CD4-positive, alpha-beta memory T cell (primary cell): ENCODE results near the gene USP47. TPM values are rescaled to one million over a fixed set of nuclear protein-coding genes. Genes with fewer than 3 reads are reported as not detected.
A peak's percentile ranks its signal among the peaks of the same experiment; 100 is the strongest.

ENCODE experiments used
- CTCF ChIA-PET: fragments of 350-600 bp; sonication (Branson Sonifier 250); formaldehyde crosslinking; loops from one replicate; lab custom pipeline; 2021; ENCODE audit warnings: inconsistent platforms; ENCODE audit not compliant: partially characterized antibody; lab: Charles Lee
- POLR2A ChIA-PET: fragments of 350-600 bp; sonication (Branson Sonifier 250); formaldehyde crosslinking; loops from one replicate; lab custom pipeline; 2021; ENCODE audit not compliant: partially characterized antibody; lab: Charles Lee
- DNase-seq, 5 donors: peaks; one replicate each; pipeline versions ENCODE4 v3.0.0 to v3.0.0-alpha.2; 2020 to 2022; ENCODE audit warnings: mixed read lengths in 1 of 5
- H3K27ac ChIP-seq: one replicate; pipeline ENCODE4 v1.7.0; 2013; ENCODE audit warnings: low read depth, low read length
- H3K27me3 ChIP-seq: 2 replicates; pipeline ENCODE4 v1.7.0; 2013; ENCODE audit warnings: mild to moderate bottlenecking, low read length, moderate library complexity; ENCODE audit not compliant: insufficient read depth
- H3K36me3 ChIP-seq: 2 replicates; pipeline ENCODE4 v1.7.0; 2013; ENCODE audit warnings: mild to moderate bottlenecking, low read length, moderate library complexity; ENCODE audit not compliant: insufficient read depth
- H3K4me1 ChIP-seq: 2 replicates; pipeline ENCODE4 v1.7.0; 2013; ENCODE audit warnings: mild to moderate bottlenecking, low read length, moderate library complexity; ENCODE audit not compliant: insufficient read depth
- H3K4me3 ChIP-seq, 2 donors: one replicate each; pipeline ENCODE4 v1.7.0; 2013; ENCODE audit warnings: low read length in 2 of 2, mild to moderate bottlenecking in 1 of 2
- H3K9me3 ChIP-seq, 2 donors: one replicate each; pipeline ENCODE4 v1.7.0; 2013; ENCODE audit warnings: low read length in 2 of 2, control low read depth in 1 of 2; ENCODE audit not compliant: control insufficient read depth in 1 of 2
- H3K27ac Mint-ChIP-seq, 7 donors: one replicate each; pipeline ENCODE4 v1.8.0; 2020 to 2021; ENCODE audit warnings: mixed read lengths in 7 of 7, mild to moderate bottlenecking in 6 of 7, inconsistent platforms in 3 of 7, moderate library complexity in 3 of 7
- H3K27me3 Mint-ChIP-seq, 2 donors: one replicate each; pipeline ENCODE4 v1.8.0; 2020 to 2021; ENCODE audit warnings: mixed read lengths in 2 of 2
- H3K36me3 Mint-ChIP-seq, 2 donors: one replicate each; pipeline ENCODE4 v1.8.0; 2020 to 2021; ENCODE audit warnings: mixed read lengths in 2 of 2, inconsistent platforms in 1 of 2, mild to moderate bottlenecking in 1 of 2
- H3K4me1 Mint-ChIP-seq, 4 donors: one replicate each; pipeline ENCODE4 v1.8.0; 2020 to 2021; ENCODE audit warnings: mixed read lengths in 4 of 4, mild to moderate bottlenecking in 1 of 4
- H3K4me3 Mint-ChIP-seq, 8 donors: one replicate each; pipeline ENCODE4 v1.8.0; 2020 to 2021; ENCODE audit warnings: mixed read lengths in 8 of 8, mild to moderate bottlenecking in 7 of 8, moderate library complexity in 6 of 8, inconsistent platforms in 3 of 8
- H3K9me3 Mint-ChIP-seq, 8 donors: one replicate each; pipeline ENCODE4 v1.8.0; 2020 to 2021; ENCODE audit warnings: mixed read lengths in 8 of 8, mild to moderate bottlenecking in 5 of 8, inconsistent platforms in 3 of 8, moderate library complexity in 1 of 8
- intact Hi-C: fragments of 100-400 bp; cut with micrococcal nuclease; formaldehyde crosslinking; loops from one replicate; pipeline ENCODE4 v1.15.1; 2023
- polyA plus RNA-seq, 2 donors: library from polyadenylated mRNA; unstranded; fragments of 300-500 nt; fragmentation: Illumina TruSeq; gene quantifications; one replicate each; pipeline ENCODE4 v1.2.3, GENCODE V29; 2021
- total RNA-seq, 2 experiments: library from RNA; stranded (reverse); gene quantifications; one replicate each; pipeline ENCODE4 v1.2.3, GENCODE V29; 2021

USP47 gene
- total and polyA plus RNA-seq, 4 experiments from 2014 or later: 43.7 to 65.9 (median 56.9) TPM

DNA sequence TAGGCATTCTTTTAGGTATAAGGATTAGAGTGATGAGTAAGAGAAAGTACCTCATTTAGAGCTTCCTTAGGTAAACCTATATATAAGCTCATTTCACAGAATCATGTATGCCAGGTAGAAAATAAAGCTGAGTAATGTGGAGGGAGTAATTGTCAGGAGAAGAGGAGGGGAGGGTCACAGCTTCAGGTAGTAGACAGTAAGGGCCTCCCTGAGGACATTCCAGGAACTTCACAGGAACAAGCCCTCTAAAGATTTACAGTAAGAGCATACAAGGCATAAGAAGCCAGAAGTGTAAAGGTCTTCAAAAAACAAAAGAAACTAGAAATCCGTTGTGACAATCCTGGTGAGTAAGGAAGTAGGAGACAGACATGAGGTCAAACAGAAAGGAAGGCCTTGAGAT lies 57.6 kb downstream of the USP47 start:
- no peak for DNase-seq
- ChIA-PET POLR2A (no interaction called here), CTCF (interaction anchor here (0.7 to 1.5 kb wide), 3 partner anchors 37 to 101 kb away, joined by 4 to 6 read pairs (median 4); no protein-coding TSS in a partner anchor)
- H3K4me1 Mint-ChIP-seq: peaks cover 0 to 11% (median 4%) of the 10 kb centered on the region in 4 donors
- peak overlapping the region in 3 of 7 donors; percentile 14 to 62 (median 25) for H3K27ac Mint-ChIP-seq
- Histone ChIP-seq H3K4me1 (no peaks in the 10 kb centered on the region), H3K27ac (no peak overlapping the region), H3K36me3 (peaks cover 19% of the 10 kb centered on the region), H3K27me3 (no peaks in the 10 kb centered on the region), H3K4me3 (no peak overlapping the region), H3K9me3 (no peaks in the 10 kb centered on the region)
- intact Hi-C loops: loop anchor here (5.0 kb wide), 1 partner anchor 37 kb away; no protein-coding TSS in a partner anchor
- no peak overlapping the region for H3K4me3 Mint-ChIP-seq
- no peaks in the 10 kb centered on the region for H3K27me3 Mint-ChIP-seq
- peaks cover 30 to 62% of the 10 kb centered on the region in 2 donors for H3K36me3 Mint-ChIP-seq
- H3K9me3 Mint-ChIP-seq: peaks cover 0 to 2% (median 0%) of the 10 kb centered on the region in 8 donors

DNA sequence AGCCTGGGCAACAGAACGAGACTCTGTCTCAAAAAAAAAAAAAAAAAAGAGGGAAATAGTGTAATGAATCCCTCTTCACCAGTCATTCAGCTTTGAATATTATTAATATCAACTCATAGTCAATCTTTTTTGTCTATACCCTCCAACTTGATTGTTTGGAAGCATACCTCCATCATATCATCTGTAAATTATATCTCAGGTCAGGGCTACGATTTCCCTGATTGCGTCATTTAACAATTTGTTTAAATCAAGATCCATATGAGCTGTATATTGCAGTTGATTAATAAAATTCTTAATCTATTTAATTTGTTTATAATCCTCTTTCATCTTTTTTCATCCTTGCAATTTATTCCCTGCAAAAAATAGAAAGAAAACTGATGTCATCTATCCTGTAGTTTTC lies 60.2 kb downstream of the USP47 start:
- peak overlapping the region in 1 of 7 donors; percentile 19 for H3K27ac Mint-ChIP-seq
- H3K4me1 ChIP-seq: no peaks in the 10 kb centered on the region
- intact Hi-C loops: no loop called here
- peaks cover 0 to 2% (median 0%) of the 10 kb centered on the region in 8 donors for H3K9me3 Mint-ChIP-seq
- peaks cover 26% of the 10 kb centered on the region for H3K36me3 ChIP-seq
- no peak for DNase-seq
- H3K9me3 ChIP-seq: no peaks in the 10 kb centered on the region
- peaks cover 33 to 60% of the 10 kb centered on the region in 2 donors for H3K36me3 Mint-ChIP-seq
- H3K27me3 ChIP-seq: no peaks in the 10 kb centered on the region
- no peak overlapping the region for H3K4me3 ChIP-seq
- H3K27ac ChIP-seq: no peak overlapping the region
- peaks cover 0 to 7% (median 3%) of the 10 kb centered on the region in 4 donors for H3K4me1 Mint-ChIP-seq
- CTCF ChIA-PET: interaction anchor here (1.0 to 1.9 kb wide), 2 partner anchors 29 to 102 kb away, joined by 3 to 8 read pairs; no protein-coding TSS in a partner anchor
- POLR2A ChIA-PET: no interaction called here
- no peak overlapping the region for H3K4me3 Mint-ChIP-seq
- H3K27me3 Mint-ChIP-seq: no peaks in the 10 kb centered on the region

DNA sequence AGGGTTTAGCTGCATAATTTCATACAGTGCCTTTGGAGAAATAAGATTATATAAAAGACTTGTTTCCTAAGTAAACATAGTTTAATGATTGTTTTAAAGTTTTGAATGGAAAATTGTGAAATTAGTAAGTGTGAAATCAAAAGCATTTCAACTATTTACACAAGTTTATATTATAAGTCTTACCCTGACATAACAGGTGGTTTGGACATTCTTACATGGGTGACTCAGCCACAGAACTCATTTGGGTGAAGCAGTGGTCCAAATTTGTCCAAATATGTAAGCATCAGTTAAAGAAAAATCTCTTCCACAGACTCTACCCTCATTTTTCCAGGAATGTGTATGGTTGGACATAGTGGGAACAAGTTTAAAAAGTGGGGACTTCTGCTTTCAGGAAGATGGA lies 68.0 kb downstream of the USP47 start:
- Histone ChIP-seq H3K4me1 (no peaks in the 10 kb centered on the region), H3K9me3 (no peaks in the 10 kb centered on the region), H3K27me3 (no peaks in the 10 kb centered on the region), H3K36me3 (peaks cover 28% of the 10 kb centered on the region), H3K4me3 (no peak overlapping the region), H3K27ac (no peak overlapping the region)
- Mint-ChIP-seq H3K4me1 (peaks cover 0 to 2% (median 0%) of the 10 kb centered on the region in 4 donors), H3K36me3 (peaks cover 25 to 50% of the 10 kb centered on the region in 2 donors), H3K27me3 (no peaks in the 10 kb centered on the region), H3K27ac (peak overlapping the region in 1 of 7 donors; percentile 32), H3K4me3 (no peak overlapping the region), H3K9me3 (no peaks in the 10 kb centered on the region)
- ChIA-PET POLR2A (no interaction called here), CTCF (no interaction called here)
- DNase-seq: no peak
- intact Hi-C loops: no loop called here

DNA sequence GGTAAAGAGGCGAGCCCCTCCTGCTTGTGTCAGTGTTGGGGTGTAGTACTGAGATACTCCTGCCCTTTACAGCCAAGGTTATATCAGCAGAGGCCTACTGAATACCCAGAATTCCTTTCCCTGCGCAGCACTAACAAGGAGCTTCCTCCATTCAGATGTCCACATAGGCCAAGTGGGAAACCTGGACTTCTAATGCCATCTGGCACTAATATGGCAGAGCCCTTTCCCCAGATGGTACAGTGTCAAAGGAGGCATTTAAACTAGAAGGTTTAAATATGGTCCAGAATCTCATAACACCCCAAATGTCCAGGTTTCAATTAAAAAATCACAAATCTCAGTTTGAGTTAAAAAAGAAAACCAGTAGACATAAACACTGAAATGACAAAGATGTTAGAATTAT lies 68.8 kb downstream of the USP47 start:
- H3K4me1 Mint-ChIP-seq: peaks cover 0 to 2% (median 0%) of the 10 kb centered on the region in 4 donors
- no peak overlapping the region for H3K27ac ChIP-seq
- no peak overlapping the region for H3K4me3 Mint-ChIP-seq
- DNase-seq: no peak
- H3K36me3 ChIP-seq: peaks cover 25% of the 10 kb centered on the region
- no peaks in the 10 kb centered on the region for H3K27me3 Mint-ChIP-seq
- peaks cover 25 to 53% of the 10 kb centered on the region in 2 donors for H3K36me3 Mint-ChIP-seq
- H3K4me3 ChIP-seq: no peak overlapping the region
- intact Hi-C loops: no loop called here
- no peaks in the 10 kb centered on the region for H3K4me1 ChIP-seq
- POLR2A ChIA-PET: no interaction called here
- no peaks in the 10 kb centered on the region for H3K9me3 ChIP-seq
- H3K9me3 Mint-ChIP-seq: no peaks in the 10 kb centered on the region
- H3K27me3 ChIP-seq: no peaks in the 10 kb centered on the region
- H3K27ac Mint-ChIP-seq: peak overlapping the region in 1 of 7 donors; percentile 37
- CTCF ChIA-PET: no interaction called here

DNA sequence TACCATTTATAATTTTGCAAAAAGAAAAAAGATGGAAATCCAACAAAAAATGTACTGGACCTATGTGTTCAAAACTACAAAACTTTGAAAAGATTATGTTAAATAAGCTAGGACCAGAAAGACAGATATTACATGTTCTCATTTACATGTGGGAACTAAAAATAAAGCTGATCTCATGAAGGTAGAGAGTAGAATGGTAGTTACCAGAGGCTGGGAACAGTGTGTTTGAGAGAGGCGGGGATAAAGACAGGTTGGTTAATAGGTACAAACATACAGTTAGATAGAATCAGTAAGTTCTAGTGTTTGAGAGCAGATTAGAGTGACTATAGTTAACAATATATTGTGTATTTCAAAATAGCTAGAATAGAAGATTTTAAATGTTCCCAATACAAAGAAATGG lies 71.6 kb downstream of the USP47 start:
- Mint-ChIP-seq H3K9me3 (no peaks in the 10 kb centered on the region), H3K4me3 (no peak overlapping the region), H3K36me3 (peaks cover 29 to 49% of the 10 kb centered on the region in 2 donors), H3K27ac (peak overlapping the region in 3 of 7 donors; percentile 11 to 85 (median 76)), H3K27me3 (no peaks in the 10 kb centered on the region), H3K4me1 (peaks cover 0 to 2% (median 0%) of the 10 kb centered on the region in 4 donors)
- Histone ChIP-seq H3K27ac (no peak overlapping the region), H3K4me1 (no peaks in the 10 kb centered on the region), H3K4me3 (no peak overlapping the region), H3K36me3 (peaks cover 18% of the 10 kb centered on the region), H3K9me3 (no peaks in the 10 kb centered on the region), H3K27me3 (no peaks in the 10 kb centered on the region)
- POLR2A ChIA-PET: interaction anchor here (0.6 kb wide), 1 partner anchor 875 kb away, joined by 3 read pairs; no protein-coding TSS in a partner anchor
- intact Hi-C loops: no loop called here
- no peak for DNase-seq
- CTCF ChIA-PET: interaction anchor here (0.9 to 1.2 kb wide), 2 partner anchors 12 to 115 kb away, joined by 3 read pairs; no protein-coding TSS in a partner anchor

DNA sequence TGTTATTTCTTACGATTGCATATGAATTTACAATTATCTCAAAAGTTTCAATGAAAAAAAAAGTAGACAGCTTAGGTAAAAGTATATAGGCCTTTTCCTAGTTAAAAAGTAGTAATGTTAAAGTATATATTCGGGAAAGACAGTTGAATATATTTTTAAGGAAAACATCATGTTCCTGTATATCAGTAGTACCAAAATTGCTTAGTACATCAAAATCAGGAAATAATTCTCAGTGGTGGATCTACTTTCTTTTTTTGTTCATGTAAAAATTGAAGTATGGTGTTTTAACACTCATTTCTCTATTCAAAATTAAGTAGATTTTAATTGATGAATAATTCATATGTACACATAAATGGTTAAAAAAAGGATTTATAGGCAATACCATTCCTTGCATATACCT lies 73.9 kb downstream of the USP47 start:
- peaks cover 0 to 4% (median 0%) of the 10 kb centered on the region in 4 donors for H3K4me1 Mint-ChIP-seq
- Histone ChIP-seq H3K9me3 (no peaks in the 10 kb centered on the region), H3K4me3 (no peak overlapping the region), H3K27me3 (no peaks in the 10 kb centered on the region), H3K27ac (no peak overlapping the region), H3K36me3 (peaks cover 10% of the 10 kb centered on the region), H3K4me1 (no peaks in the 10 kb centered on the region)
- intact Hi-C loops: no loop called here
- POLR2A ChIA-PET: no interaction called here
- H3K27ac Mint-ChIP-seq: peak overlapping the region in 1 of 7 donors; percentile 26
- no peak for DNase-seq
- no peaks in the 10 kb centered on the region for H3K9me3 Mint-ChIP-seq
- CTCF ChIA-PET: no interaction called here
- H3K36me3 Mint-ChIP-seq: peaks cover 21 to 48% of the 10 kb centered on the region in 2 donors
- no peaks in the 10 kb centered on the region for H3K27me3 Mint-ChIP-seq
- no peak overlapping the region for H3K4me3 Mint-ChIP-seq

DNA sequence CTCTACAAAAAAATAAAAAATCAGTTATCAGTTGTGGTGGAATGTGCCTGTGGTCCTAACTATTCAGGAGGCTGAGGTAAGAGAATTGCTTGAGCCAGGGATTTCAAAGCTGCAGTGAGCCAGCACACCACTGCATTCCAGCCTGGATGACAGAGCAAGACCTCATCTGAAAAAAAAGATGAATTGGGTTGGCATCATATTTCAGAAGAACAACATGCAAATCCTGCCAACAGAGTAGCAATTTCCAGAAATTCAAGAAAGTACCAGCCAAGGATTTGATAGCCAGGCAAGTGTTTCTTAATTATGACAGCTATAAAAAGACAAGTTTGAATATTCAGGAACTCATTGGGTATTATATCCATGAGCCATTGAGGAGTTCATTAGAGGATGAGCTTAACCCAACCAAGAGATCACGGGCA lies 75.2 kb downstream of the USP47 start:
- H3K27me3 Mint-ChIP-seq: no peaks in the 10 kb centered on the region
- no peak overlapping the region for H3K27ac ChIP-seq
- no peaks in the 10 kb centered on the region for H3K9me3 Mint-ChIP-seq
- peaks cover 3% of the 10 kb centered on the region for H3K36me3 ChIP-seq
- no peaks in the 10 kb centered on the region for H3K4me1 ChIP-seq
- ChIA-PET CTCF (interaction anchor here (1.3 kb wide), 1 partner anchor 9 kb away, joined by 3 read pairs; no protein-coding TSS in a partner anchor), POLR2A (no interaction called here)
- no peaks in the 10 kb centered on the region for H3K9me3 ChIP-seq
- peaks cover 0 to 4% (median 0%) of the 10 kb centered on the region in 4 donors for H3K4me1 Mint-ChIP-seq
- no peaks in the 10 kb centered on the region for H3K27me3 ChIP-seq
- H3K4me3 Mint-ChIP-seq: no peak overlapping the region
- intact Hi-C loops: no loop called here
- peak overlapping the region in 1 of 7 donors; percentile 3 for H3K27ac Mint-ChIP-seq
- H3K36me3 Mint-ChIP-seq: peaks cover 15 to 41% of the 10 kb centered on the region in 2 donors
- DNase-seq: no peak
- H3K4me3 ChIP-seq: no peak overlapping the region
